ACC112 (cell line): ENCODE data around the gene ARMC9.

ENCODE experiments used
- H2AFZ ChIP-seq: fragments of 200-600 bp; sonication (generic); one replicate; pipeline ENCODE4 v1.6.0; 2017; ENCODE audit warnings: antibody characterized with exemption, low read length; ENCODE audit not compliant: unreplicated experiment
- H3K27ac ChIP-seq: fragments of 200-600 bp; sonication (generic); 2 replicates; pipeline ENCODE4 v1.5.1; 2014; ENCODE audit warnings: low read depth, mild to moderate bottlenecking, antibody characterized with exemption, low read length, moderate library complexity
- H3K27me3 ChIP-seq: fragments of 200-600 bp; sonication (generic); 2 replicates; pipeline ENCODE4 v1.6.1; 2014; ENCODE audit warnings: mild to moderate bottlenecking, antibody characterized with exemption, low read length, moderate library complexity, mixed read lengths; ENCODE audit not compliant: insufficient read depth
- H3K36me3 ChIP-seq: fragments of 200-600 bp; sonication (generic); 2 replicates; pipeline ENCODE4 v1.6.1; 2016; ENCODE audit warnings: mild to moderate bottlenecking, antibody characterized with exemption, low read length, moderate library complexity, mixed read lengths; ENCODE audit not compliant: insufficient read depth
- H3K4me1 ChIP-seq: fragments of 200-600 bp; sonication (generic); one replicate; pipeline ENCODE4 v1.6.1; 2016; ENCODE audit warnings: low read length, mixed read lengths; ENCODE audit not compliant: insufficient read depth, unreplicated experiment, control insufficient read depth
- H3K4me3 ChIP-seq: fragments of 200-600 bp; sonication (generic); 2 replicates; pipeline ENCODE4 v1.5.1; 2014; ENCODE audit warnings: mild to moderate bottlenecking, low read depth, low read length
- H3K79me2 ChIP-seq: fragments of 200-600 bp; sonication (generic); one replicate; pipeline ENCODE4 v1.6.0; 2016; ENCODE audit warnings: low read length; ENCODE audit not compliant: control insufficient read depth, unreplicated experiment, insufficient read depth

ARMC9 gene

GRCh38 chr2:231223458-231223976, 25.1 kb downstream of the ARMC9 start:
- no peaks in the 10 kb centered on the region for H3K27me3 ChIP-seq
- no peak overlapping the region for H3K27ac ChIP-seq
- no peaks in the 10 kb centered on the region for H3K79me2 ChIP-seq
- 0 out of 2 replicates have a peak, but pooled peaks cover 5% of the 10 kb centered on the region for H3K36me3 ChIP-seq
- no peak overlapping the region for H2AFZ ChIP-seq
- H3K4me3 ChIP-seq: no peak overlapping the region
- H3K4me1 ChIP-seq: no peaks in the 10 kb centered on the region

GRCh38 chr2:231227310-231228162, 29.1 kb downstream of the ARMC9 start:
- H3K79me2 ChIP-seq: no peaks in the 10 kb centered on the region
- H3K4me1 ChIP-seq: no peaks in the 10 kb centered on the region
- no peak overlapping the region for H3K4me3 ChIP-seq
- H3K36me3 ChIP-seq: 0 out of 2 replicates have a peak, but pooled peaks cover 5% of the 10 kb centered on the region
- H3K27ac ChIP-seq: no peak overlapping the region
- no peak overlapping the region for H2AFZ ChIP-seq
- no peaks in the 10 kb centered on the region for H3K27me3 ChIP-seq

GRCh38 chr2:231228223-231228622, 29.8 kb downstream of the ARMC9 start:
- no peak overlapping the region for H3K27ac ChIP-seq
- H3K36me3 ChIP-seq: no peaks in the 10 kb centered on the region
- H3K79me2 ChIP-seq: no peaks in the 10 kb centered on the region
- H3K4me3 ChIP-seq: no peak overlapping the region
- H2AFZ ChIP-seq: no peak overlapping the region
- no peaks in the 10 kb centered on the region for H3K4me1 ChIP-seq
- no peaks in the 10 kb centered on the region for H3K27me3 ChIP-seq

GRCh38 chr2:231228974-231229529, 30.6 kb downstream of the ARMC9 start:
- H3K4me3 ChIP-seq: no peak overlapping the region
- no peaks in the 10 kb centered on the region for H3K27me3 ChIP-seq
- no peaks in the 10 kb centered on the region for H3K4me1 ChIP-seq
- no peak overlapping the region for H2AFZ ChIP-seq
- H3K27ac ChIP-seq: no peak overlapping the region
- H3K36me3 ChIP-seq: no peaks in the 10 kb centered on the region
- H3K79me2 ChIP-seq: no peaks in the 10 kb centered on the region

- H2AFZ ChIP-seq: no peak overlapping the region
- H3K36me3 ChIP-seq: no peaks in the 10 kb centered on the region
These were observed 36.8 kb downstream of the ARMC9 start for GRCh38 chr2:231235217-231235616.

GRCh38 chr2:231238689-231239088, 40.3 kb downstream of the ARMC9 start:
- no peaks in the 10 kb centered on the region; the same call in 1 of the 2 replicates for H3K36me3 ChIP-seq
- H2AFZ ChIP-seq: no peak overlapping the region
- H3K27ac ChIP-seq: no peak overlapping the region
- no peaks in the 10 kb centered on the region for H3K79me2 ChIP-seq
- no peaks in the 10 kb centered on the region for H3K4me1 ChIP-seq
- no peaks in the 10 kb centered on the region for H3K27me3 ChIP-seq
- H3K4me3 ChIP-seq: no peak overlapping the region

More at GRCh38 chr2:231235217-231235616, 36.8 kb downstream of the ARMC9 start:
- no peaks in the 10 kb centered on the region for H3K79me2 ChIP-seq
- no peaks in the 10 kb centered on the region for H3K4me1 ChIP-seq
- H3K4me3 ChIP-seq: no peak overlapping the region
- no peak overlapping the region for H3K27ac ChIP-seq
- H3K27me3 ChIP-seq: no peaks in the 10 kb centered on the region

- H3K4me3 ChIP-seq: no peak overlapping the region
- H3K36me3 ChIP-seq: no peaks in the 10 kb centered on the region; the same call in 1 of the 2 replicates
- H3K79me2 ChIP-seq: no peaks in the 10 kb centered on the region
- H3K27me3 ChIP-seq: no peaks in the 10 kb centered on the region
- no peaks in the 10 kb centered on the region for H3K4me1 ChIP-seq
- H2AFZ ChIP-seq: no peak overlapping the region
- no peak overlapping the region for H3K27ac ChIP-seq
These were observed 41.3 kb downstream of the ARMC9 start for GRCh38 chr2:231239751-231240150.

GRCh38 chr2:231241755-231242507, 43.5 kb downstream of the ARMC9 start:
- no peak overlapping the region for H3K27ac ChIP-seq
- no peak overlapping the region for H3K4me3 ChIP-seq
- H3K27me3 ChIP-seq: no peaks in the 10 kb centered on the region
- H3K79me2 ChIP-seq: no peaks in the 10 kb centered on the region
- H3K4me1 ChIP-seq: no peaks in the 10 kb centered on the region
- no peak overlapping the region for H2AFZ ChIP-seq
- peaks cover 6% of the 10 kb centered on the region for H3K36me3 ChIP-seq

GRCh38 chr2:231243866-231244265, 45.4 kb downstream of the ARMC9 start:
- H3K4me3 ChIP-seq: no peak overlapping the region
- H3K36me3 ChIP-seq: peaks cover 6% of the 10 kb centered on the region
- no peaks in the 10 kb centered on the region for H3K79me2 ChIP-seq
- no peak overlapping the region for H3K27ac ChIP-seq
- no peaks in the 10 kb centered on the region for H3K27me3 ChIP-seq
- no peak overlapping the region for H2AFZ ChIP-seq
- no peaks in the 10 kb centered on the region for H3K4me1 ChIP-seq

GRCh38 chr2:231244382-231245248, 46.2 kb downstream of the ARMC9 start:
- Histone ChIP-seq H3K4me3 (no peak overlapping the region), H3K4me1 (no peaks in the 10 kb centered on the region), H3K27ac (no peak overlapping the region), H3K36me3 (peaks cover 6% of the 10 kb centered on the region), H3K27me3 (no peaks in the 10 kb centered on the region), H2AFZ (no peak overlapping the region), H3K79me2 (no peaks in the 10 kb centered on the region)
